GM04503 (cell line): ENCODE measurements around the gene MAPK1IP1L.
"Not testable (repeated sequence)": the region's sequence is repeated elsewhere in the genome, so short reads cannot be mapped to it uniquely, and the experiment has no call there.

Experiments used
- DNase-seq: peaks from one replicate; pipeline ENCODE4 v3.0.0-alpha.2; 2012; ENCODE audit warnings: low read depth

MAPK1IP1L gene

GRCh38 chr14:55051423-55052268, at the start of gene MAPK1IP1L:
Gene MAPK1IP1L, plus strand, starts transcription at chr14:55051647. Its CDS starts 10,037 bp downstream, at chr14:55061684.
- DNase-seq, result peak; percentile 60

GRCh38 chr14:55005071-55005470, 46.4 kb upstream of the MAPK1IP1L start:
- no peak for DNase-seq

- DNase-seq, result no peak
These were observed 36.4 kb upstream of the MAPK1IP1L start for GRCh38 chr14:55015006-55015405.

GRCh38 chr14:55019968-55020554, 31.4 kb upstream of the MAPK1IP1L start:
- no peak for DNase-seq

GRCh38 chr14:55024365-55024764, 27.1 kb upstream of the MAPK1IP1L start:
- not testable (repeated sequence) for DNase-seq

GRCh38 chr14:55025948-55026347, 25.5 kb upstream of the MAPK1IP1L start:
- no peak for DNase-seq

- no peak for DNase-seq
These were observed 25.0 kb upstream of the MAPK1IP1L start for GRCh38 chr14:55026441-55026792.

GRCh38 chr14:55026793-55027561, 24.5 kb upstream of the MAPK1IP1L start, which contains the start of the genes SOCS4 and WDHD1:
Gene SOCS4, plus strand, starts transcription at chr14:55027236. Its CDS starts 15,806 bp downstream, at chr14:55043042.
Gene WDHD1, minus strand, starts transcription at chr14:55027099. Its CDS starts 312 bp downstream, at chr14:55026787.
- DNase-seq, result peak; percentile 64

GRCh38 chr14:55028066-55028465, 23.4 kb upstream of the MAPK1IP1L start:
- DNase-seq, result no peak

GRCh38 chr14:55028476-55028875, 23.0 kb upstream of the MAPK1IP1L start:
- DNase-seq, result no peak

GRCh38 chr14:55031190-55031589, 20.3 kb upstream of the MAPK1IP1L start:
- no peak for DNase-seq

- DNase-seq, result not testable (repeated sequence)
These were observed 13.5 kb upstream of the MAPK1IP1L start for GRCh38 chr14:55037995-55038394.

- no peak for DNase-seq
These were observed 12.7 kb upstream of the MAPK1IP1L start for GRCh38 chr14:55038708-55039107.

- DNase-seq, result no peak
These were observed 7.9 kb upstream of the MAPK1IP1L start for GRCh38 chr14:55043528-55043927.

GRCh38 chr14:55045087-55045486, 6.4 kb upstream of the MAPK1IP1L start:
- DNase-seq, result no peak

- DNase-seq, result no peak
These were observed 4.0 kb upstream of the MAPK1IP1L start for GRCh38 chr14:55047301-55048053.

- DNase-seq, result no peak
These were observed 2.5 kb upstream of the MAPK1IP1L start for GRCh38 chr14:55048900-55049436.

GRCh38 chr14:55051165-55051422, 353 bp upstream of the MAPK1IP1L start:
- no peak for DNase-seq

- no peak for DNase-seq
These were observed 953 bp downstream of the MAPK1IP1L start for GRCh38 chr14:55052269-55052930.

- DNase-seq, result no peak
These were observed 1.6 kb downstream of the MAPK1IP1L start for GRCh38 chr14:55053018-55053417.

- no peak for DNase-seq
These were observed 2.1 kb downstream of the MAPK1IP1L start for GRCh38 chr14:55053500-55053899.
